ENCODE results near the gene PSMC3.

PSMC3 gene

DNA sequence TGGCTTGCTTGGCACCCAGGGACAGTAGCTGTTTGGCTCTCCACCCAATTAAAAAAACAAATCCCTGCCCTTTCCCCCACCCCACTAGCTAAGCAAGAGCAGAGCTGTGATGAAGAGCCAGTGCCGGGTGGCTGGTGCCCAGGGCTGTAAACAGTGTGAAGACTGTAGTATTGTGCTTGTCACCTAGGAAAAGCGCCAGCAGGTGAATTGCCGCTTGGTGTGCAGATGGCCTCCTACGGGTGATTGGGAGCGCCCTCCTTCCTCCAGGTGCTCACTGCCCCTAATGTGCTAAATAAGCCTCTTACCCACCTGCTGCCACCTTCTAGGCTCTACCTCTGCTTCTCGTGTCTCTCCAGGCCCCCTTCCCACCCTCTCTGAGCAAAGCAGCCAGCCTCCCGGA lies 41.1 kb upstream of the PSMC3 start:
- TF ChIP-seq SIN3A (IDR thresholded peaks at IDR 0.05; ENCODE audit: borderline replicate concordance, insufficient read depth, low read length) = no peak
- TF ChIP-seq, protein P1, sequence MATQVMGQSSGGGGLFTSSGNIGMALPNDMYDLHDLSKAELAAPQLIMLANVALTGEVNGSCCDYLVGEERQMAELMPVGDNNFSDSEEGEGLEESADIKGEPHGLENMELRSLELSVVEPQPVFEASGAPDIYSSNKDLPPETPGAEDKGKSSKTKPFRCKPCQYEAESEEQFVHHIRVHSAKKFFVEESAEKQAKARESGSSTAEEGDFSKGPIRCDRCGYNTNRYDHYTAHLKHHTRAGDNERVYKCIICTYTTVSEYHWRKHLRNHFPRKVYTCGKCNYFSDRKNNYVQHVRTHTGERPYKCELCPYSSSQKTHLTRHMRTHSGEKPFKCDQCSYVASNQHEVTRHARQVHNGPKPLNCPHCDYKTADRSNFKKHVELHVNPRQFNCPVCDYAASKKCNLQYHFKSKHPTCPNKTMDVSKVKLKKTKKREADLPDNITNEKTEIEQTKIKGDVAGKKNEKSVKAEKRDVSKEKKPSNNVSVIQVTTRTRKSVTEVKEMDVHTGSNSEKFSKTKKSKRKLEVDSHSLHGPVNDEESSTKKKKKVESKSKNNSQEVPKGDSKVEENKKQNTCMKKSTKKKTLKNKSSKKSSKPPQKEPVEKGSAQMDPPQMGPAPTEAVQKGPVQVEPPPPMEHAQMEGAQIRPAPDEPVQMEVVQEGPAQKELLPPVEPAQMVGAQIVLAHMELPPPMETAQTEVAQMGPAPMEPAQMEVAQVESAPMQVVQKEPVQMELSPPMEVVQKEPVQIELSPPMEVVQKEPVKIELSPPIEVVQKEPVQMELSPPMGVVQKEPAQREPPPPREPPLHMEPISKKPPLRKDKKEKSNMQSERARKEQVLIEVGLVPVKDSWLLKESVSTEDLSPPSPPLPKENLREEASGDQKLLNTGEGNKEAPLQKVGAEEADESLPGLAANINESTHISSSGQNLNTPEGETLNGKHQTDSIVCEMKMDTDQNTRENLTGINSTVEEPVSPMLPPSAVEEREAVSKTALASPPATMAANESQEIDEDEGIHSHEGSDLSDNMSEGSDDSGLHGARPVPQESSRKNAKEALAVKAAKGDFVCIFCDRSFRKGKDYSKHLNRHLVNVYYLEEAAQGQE (IDR thresholded peaks at IDR 0.05; ENCODE audit: insufficient read depth in 1 of 2, low read depth in 2 of 2, low read length in 2 of 2) = no peak
- TF ChIP-seq POLR2AphosphoS5 (IDR thresholded peaks at IDR 0.05; ENCODE audit: low read depth, low read length) = no peak
- TF ChIP-seq TAF1 (IDR thresholded peaks at IDR 0.05; ENCODE audit: borderline replicate concordance, insufficient read depth, low read length) = no peak
- TF ChIP-seq FOXP2 (optimal IDR thresholded peaks at IDR 0.05; ENCODE audit: borderline replicate concordance, extremely low read depth, extremely low read length, insufficient read depth) = no peak

DNA sequence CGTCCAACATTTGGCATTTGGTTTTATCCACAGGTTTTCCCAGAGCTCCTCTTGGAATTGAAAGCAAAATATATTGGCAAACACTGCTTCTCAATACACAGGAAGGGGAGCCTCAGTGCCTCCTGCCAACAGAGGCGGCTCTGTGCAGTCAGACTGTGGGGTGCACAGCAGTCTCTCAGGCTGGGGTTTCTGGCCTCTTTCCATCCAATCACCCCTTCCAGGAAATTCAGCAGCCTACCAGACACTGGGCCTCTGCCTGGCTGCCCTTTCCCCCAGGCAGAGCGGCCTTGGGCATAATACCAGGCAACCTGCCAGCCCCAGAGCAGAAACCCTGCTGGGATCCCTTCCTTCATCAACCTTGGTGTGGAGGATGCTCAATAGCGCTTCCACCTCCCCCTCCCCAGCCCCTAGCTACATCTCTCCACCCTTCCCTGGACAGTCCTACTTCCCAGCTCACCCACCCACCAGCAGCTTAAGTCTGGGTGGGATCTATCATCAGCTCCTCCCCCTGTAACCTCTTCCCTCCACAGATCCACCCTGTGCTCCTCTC lies 40.5 kb upstream of the PSMC3 start:
- TF ChIP-seq POLR2AphosphoS5 (IDR thresholded peaks at IDR 0.05; ENCODE audit: low read depth, low read length) (no peak; the same call in 1 of the 2 replicates), SIN3A (IDR thresholded peaks at IDR 0.05; ENCODE audit: borderline replicate concordance, insufficient read depth, low read length) (no peak), FOXP2 (optimal IDR thresholded peaks at IDR 0.05; ENCODE audit: borderline replicate concordance, extremely low read depth, extremely low read length, insufficient read depth) (no peak), TAF1 (IDR thresholded peaks at IDR 0.05; ENCODE audit: borderline replicate concordance, insufficient read depth, low read length) (no peak)
- TF ChIP-seq, protein P1 (IDR thresholded peaks at IDR 0.05; ENCODE audit: insufficient read depth in 1 of 2, low read depth in 2 of 2, low read length in 2 of 2) = no peak

DNA sequence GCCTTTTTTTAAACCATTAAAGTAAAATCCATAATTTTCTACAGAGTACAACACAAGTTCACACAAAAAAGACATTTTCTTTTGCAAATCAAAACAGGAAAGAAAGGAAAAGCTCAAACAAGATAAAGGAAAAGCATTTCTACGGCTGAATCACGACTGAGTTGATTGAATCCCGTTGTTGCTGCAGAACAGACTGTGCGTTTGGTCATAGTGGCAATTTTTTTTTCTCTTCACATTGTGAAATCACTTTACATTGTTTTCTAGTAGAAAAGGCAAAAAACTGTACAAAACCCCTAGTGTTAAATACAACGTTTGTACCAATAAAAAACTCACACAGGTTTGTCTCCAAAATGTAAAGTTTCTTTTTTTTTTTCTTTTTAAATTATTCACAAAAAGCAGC lies 40.0 kb upstream of the PSMC3 start:
- no peak for TF ChIP-seq FOXP2 (optimal IDR thresholded peaks at IDR 0.05; ENCODE audit: borderline replicate concordance, extremely low read depth, extremely low read length, insufficient read depth)
- no peak for TF ChIP-seq SIN3A (IDR thresholded peaks at IDR 0.05; ENCODE audit: borderline replicate concordance, insufficient read depth, low read length)
- TF ChIP-seq, protein P1 (IDR thresholded peaks at IDR 0.05; ENCODE audit: insufficient read depth in 1 of 2, low read depth in 2 of 2, low read length in 2 of 2) = no peak
- no peak for TF ChIP-seq POLR2AphosphoS5 (IDR thresholded peaks at IDR 0.05; ENCODE audit: low read depth, low read length)
- no peak for TF ChIP-seq TAF1 (IDR thresholded peaks at IDR 0.05; ENCODE audit: borderline replicate concordance, insufficient read depth, low read length)

DNA sequence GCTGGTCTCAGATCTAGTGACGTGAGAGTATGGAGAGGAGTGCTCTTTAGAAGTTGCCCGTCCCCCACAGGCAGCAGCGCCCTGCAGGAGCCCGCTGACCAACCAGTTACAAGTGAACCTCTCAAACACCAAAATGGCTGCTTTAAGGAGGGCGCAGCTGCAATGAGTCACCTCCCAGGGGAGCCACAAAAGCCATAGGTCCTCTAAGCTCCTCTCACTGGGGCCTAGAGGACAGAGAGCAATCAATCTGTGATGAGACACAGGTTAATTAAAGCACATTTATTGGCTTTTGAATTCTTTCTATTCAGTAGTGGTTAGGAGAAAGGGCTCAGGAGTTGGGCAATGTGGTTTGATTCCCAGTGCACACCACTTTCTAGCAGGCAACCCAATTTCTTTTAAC lies 38.2 kb upstream of the PSMC3 start:
- no peak for TF ChIP-seq TAF1 (IDR thresholded peaks at IDR 0.05; ENCODE audit: borderline replicate concordance, insufficient read depth, low read length)
- no peak for TF ChIP-seq POLR2AphosphoS5 (IDR thresholded peaks at IDR 0.05; ENCODE audit: low read depth, low read length)
- no peak for TF ChIP-seq SIN3A (IDR thresholded peaks at IDR 0.05; ENCODE audit: borderline replicate concordance, insufficient read depth, low read length)
- TF ChIP-seq, protein P1 (IDR thresholded peaks at IDR 0.05; ENCODE audit: insufficient read depth in 1 of 2, low read depth in 2 of 2, low read length in 2 of 2) = no peak
- TF ChIP-seq FOXP2 (optimal IDR thresholded peaks at IDR 0.05; ENCODE audit: borderline replicate concordance, extremely low read depth, extremely low read length, insufficient read depth) = no peak
